ENCODE results near the gene GPRIN1. TPM values are rescaled to one million over a fixed set of nuclear protein-coding genes. Genes with fewer than 3 reads are reported as not detected.

GPRIN1 gene
- total and polyA plus RNA-seq, 3 donors from 2014 or later = 2.5 to 8.4 (median 5.7) TPM

DNA sequence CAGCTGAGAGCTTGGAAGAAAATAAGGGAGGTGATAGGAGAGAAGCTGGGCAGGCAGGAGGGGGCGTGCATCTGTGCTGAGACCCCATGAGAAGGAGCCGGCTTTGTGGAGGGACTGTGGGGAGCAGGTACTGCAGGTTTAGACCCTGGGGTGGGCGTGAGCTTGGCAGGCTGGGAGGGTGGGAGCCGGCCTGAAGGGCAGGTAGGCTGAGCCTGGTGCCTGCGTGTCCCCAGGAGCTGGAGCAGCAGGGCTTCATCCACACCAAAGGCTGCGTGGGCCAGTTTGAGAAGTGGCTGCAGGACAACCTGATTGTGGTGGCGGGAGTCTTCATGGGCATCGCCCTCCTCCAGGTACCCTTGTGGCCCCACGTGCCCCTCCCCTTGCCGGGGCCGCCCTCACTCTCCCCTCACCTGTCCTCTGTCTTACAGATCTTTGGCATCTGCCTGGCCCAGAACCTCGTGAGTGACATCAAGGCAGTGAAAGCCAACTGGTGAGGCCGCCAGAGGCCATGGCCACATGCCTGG, 46.6 kb upstream of the GPRIN1 start:
- H3K27me3 ChIP-seq = no peaks in the 10 kb centered on the region

DNA sequence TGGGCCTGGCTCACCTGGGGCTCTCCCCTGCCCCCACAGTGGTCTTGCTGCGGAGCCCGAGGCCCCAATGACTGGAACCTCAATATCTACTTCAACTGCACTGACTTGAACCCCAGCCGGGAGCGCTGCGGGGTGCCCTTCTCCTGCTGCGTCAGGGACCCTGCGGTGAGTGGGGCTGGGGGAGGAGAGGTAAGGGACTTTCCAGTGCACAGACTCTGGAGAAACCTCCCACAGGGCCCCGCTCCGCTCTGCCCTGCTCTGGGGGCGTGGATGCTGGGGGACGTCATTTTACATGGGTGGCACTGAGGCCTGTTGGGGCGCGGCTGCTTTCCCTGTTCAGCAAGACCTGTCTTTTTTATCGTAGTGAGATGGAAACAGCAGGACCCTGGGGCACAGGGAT, 44.9 kb upstream of the GPRIN1 start:
- 93% methylated on average over 14 of the region's 14 CpGs; no CpG with 5 or more reads in 1 of the 2 donors for WGBS, 2 donors
- Histone ChIP-seq H3K27me3 (no peaks in the 10 kb centered on the region), H3K4me1 (peaks cover 25% of the 10 kb centered on the region), H3K27ac (no peak overlapping the region), H3K36me3 (ENCODE audit: low read depth, missing control alignments) (no peaks in the 10 kb centered on the region), H3K9me3 (no peaks in the 10 kb centered on the region), H3K4me3 (no peak overlapping the region)
- DNase-seq = no peak
- intact Hi-C loops (cut with DNase I; ENCODE audit: low total_unique reads) = no loop called here
- no peak for TF ChIP-seq POLR2A (IDR thresholded peaks at IDR 0.05)
- TF ChIP-seq, protein P1, sequence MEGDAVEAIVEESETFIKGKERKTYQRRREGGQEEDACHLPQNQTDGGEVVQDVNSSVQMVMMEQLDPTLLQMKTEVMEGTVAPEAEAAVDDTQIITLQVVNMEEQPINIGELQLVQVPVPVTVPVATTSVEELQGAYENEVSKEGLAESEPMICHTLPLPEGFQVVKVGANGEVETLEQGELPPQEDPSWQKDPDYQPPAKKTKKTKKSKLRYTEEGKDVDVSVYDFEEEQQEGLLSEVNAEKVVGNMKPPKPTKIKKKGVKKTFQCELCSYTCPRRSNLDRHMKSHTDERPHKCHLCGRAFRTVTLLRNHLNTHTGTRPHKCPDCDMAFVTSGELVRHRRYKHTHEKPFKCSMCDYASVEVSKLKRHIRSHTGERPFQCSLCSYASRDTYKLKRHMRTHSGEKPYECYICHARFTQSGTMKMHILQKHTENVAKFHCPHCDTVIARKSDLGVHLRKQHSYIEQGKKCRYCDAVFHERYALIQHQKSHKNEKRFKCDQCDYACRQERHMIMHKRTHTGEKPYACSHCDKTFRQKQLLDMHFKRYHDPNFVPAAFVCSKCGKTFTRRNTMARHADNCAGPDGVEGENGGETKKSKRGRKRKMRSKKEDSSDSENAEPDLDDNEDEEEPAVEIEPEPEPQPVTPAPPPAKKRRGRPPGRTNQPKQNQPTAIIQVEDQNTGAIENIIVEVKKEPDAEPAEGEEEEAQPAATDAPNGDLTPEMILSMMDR (IDR thresholded peaks at IDR 0.05) = no peak

More for the DNA sequence above, 46.6 kb upstream of the GPRIN1 start:
- DNase-seq = no peak
- no peak for TF ChIP-seq POLR2A (IDR thresholded peaks at IDR 0.05)
- TF ChIP-seq, protein P1 (IDR thresholded peaks at IDR 0.05) = no peak
- no peak overlapping the region for H3K27ac ChIP-seq
- peaks cover 9% of the 10 kb centered on the region for H3K4me1 ChIP-seq
- H3K4me3 ChIP-seq = no peak overlapping the region
- WGBS, 2 donors = 87 to 89% methylated on average over 7 to 13 of the region's 13 CpGs
- intact Hi-C loops (cut with DNase I; ENCODE audit: low total_unique reads) = no loop called here
- H3K9me3 ChIP-seq = no peaks in the 10 kb centered on the region
- no peaks in the 10 kb centered on the region for H3K36me3 ChIP-seq (ENCODE audit: low read depth, missing control alignments)

DNA sequence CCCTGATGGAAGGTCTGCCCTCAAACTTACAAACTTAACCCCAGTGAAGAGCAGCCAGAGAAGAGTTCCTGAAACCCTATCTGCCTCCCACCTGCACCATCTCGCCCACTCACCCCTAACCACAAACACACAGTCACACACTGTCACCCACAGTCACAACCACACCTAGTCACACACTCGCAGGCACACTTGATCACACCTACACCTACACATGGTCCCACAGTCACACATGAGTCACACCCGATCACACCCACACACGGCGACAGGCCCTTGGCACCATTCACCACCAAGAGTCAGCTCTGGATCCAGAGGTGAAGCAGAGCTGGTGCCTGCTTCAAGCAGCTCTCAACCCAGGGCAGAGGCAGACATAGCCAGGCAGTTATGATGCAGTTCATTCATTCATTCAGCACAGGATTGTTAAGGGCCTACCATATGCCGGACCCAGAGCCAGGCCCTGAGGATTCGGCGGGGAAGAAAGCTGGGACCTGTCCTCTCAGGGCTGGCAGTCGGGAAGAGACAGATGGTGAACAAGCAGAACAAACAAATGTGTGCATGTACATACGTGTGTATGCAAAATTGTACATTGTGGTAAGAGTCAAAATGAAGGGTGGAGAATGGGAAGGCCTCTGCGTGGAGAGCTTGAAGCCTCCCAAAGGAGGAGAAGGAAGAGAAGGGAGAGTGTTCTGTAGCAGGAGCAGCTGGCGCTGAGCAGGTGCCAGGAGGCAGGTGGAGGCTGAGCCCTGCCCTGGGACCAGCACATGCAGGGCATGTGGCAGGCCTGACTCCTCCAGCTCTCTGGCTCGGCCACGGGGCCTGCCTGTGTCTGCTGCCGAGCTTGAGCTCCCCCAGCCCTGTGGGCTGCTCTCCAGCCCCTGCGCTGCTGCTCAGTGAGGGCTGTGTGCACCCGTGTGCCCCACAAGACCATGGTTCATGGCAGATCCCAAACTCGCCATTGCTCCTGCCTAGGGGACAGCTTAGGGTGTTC, 43.7 kb upstream of the GPRIN1 start:
- H3K27me3 ChIP-seq = no peaks in the 10 kb centered on the region
- WGBS, 2 donors = 87 to 88% methylated on average over 12 to 18 of the region's 18 CpGs
- peaks cover 29% of the 10 kb centered on the region for H3K4me1 ChIP-seq
- no peak for TF ChIP-seq POLR2A (IDR thresholded peaks at IDR 0.05)
- TF ChIP-seq, protein P1 (IDR thresholded peaks at IDR 0.05) = no peak
- no peaks in the 10 kb centered on the region for H3K36me3 ChIP-seq (ENCODE audit: low read depth, missing control alignments)
- no peaks in the 10 kb centered on the region for H3K9me3 ChIP-seq
- no peak for DNase-seq
- no peak overlapping the region for H3K4me3 ChIP-seq
- intact Hi-C loops (cut with DNase I; ENCODE audit: low total_unique reads) = no loop called here
- H3K27ac ChIP-seq = no peak overlapping the region

DNA sequence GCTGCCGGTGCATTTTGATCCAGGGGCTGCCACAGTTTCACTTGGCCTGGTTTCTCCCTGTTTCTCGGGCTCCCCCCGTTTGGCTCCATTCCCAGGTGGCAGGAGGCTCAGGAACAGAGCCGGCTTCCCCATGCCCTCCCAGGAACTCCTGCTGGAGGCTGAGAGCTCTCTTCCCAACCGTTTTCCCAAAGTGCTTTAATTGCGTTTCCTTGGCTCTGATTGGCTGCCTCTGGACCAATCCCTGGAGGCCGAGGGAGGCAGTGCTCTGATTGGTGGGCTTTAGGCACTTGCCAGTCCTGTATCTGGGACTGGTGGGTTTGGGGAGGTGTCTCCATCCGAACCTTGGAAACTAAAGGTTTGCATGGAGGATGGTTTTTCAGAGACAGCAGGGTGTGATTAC, 42.2 kb upstream of the GPRIN1 start:
- 40 to 47% methylated on average over 7 to 8 of the region's 8 CpGs for WGBS, 2 donors
- H3K4me3 ChIP-seq = no peak overlapping the region
- peak; percentile 70 for DNase-seq
- no peaks in the 10 kb centered on the region for H3K36me3 ChIP-seq (ENCODE audit: low read depth, missing control alignments)
- H3K27me3 ChIP-seq = no peaks in the 10 kb centered on the region
- H3K4me1 ChIP-seq = peaks cover 39% of the 10 kb centered on the region
- intact Hi-C loops (cut with DNase I; ENCODE audit: low total_unique reads) = no loop called here
- no peaks in the 10 kb centered on the region for H3K9me3 ChIP-seq
- no peak overlapping the region for H3K27ac ChIP-seq
- no peak for TF ChIP-seq POLR2A (IDR thresholded peaks at IDR 0.05)
- TF ChIP-seq, protein P1 (IDR thresholded peaks at IDR 0.05) = no peak

Data from testis (tissue), 3 donors.